ENCODE measurements around the gene TMTC1.
"Not testable (repeated sequence)": the region's sequence is repeated elsewhere in the genome, so short reads cannot be mapped to it uniquely, and the experiment has no call there.

The TMTC1 gene

DNA sequence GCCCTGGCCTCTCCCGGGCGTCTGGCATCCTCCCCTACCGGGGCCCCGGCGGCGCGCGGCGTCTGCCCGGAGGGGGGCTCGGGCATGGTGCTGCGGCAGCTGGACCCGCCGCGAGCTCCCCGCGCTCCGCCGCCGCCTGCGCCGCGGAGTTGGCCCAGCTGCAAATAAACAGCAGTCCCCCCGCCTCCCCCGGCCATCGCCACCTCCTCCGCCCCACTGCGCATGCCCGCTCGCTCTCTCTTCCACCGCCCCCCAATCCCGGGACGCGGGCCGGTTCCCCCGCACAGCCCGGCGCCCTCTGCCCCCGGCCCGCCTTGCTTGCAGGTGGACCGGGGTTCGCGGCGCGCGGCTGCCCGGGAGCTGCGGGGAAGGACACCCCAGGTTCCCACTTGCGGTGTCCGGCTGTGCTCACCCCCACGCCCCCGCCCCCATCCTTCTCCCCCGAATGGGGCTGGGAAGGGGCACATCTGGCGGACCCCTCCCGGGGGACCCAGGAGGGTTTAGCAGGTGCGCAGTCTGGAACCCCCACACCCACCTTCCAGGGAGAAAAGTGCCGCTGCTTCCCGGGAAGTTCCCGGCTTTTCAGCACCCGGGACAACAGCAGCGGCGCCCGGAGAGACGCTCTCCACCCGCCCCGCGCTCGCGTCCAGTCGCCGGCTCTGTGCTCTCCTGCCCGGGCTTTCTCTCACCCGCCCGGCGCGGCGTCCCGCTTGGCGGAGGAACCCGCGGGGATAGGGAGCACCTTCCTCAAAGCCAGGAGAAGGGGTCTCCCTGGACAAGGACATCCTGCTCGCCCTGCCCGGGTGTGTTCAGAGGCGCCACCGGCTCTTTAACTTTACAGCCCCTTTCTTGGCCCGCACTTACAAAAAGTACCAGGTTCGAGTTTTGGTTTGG, at the start of gene TMTC1:
TMTC1 (minus strand) TSS at position 170 of the 894 bp plus-strand sequence. CDS start 191 bp downstream, outside the sequence.
- DNase-seq (ENCODE audit: low read depth, low spot score) = no peak

DNA sequence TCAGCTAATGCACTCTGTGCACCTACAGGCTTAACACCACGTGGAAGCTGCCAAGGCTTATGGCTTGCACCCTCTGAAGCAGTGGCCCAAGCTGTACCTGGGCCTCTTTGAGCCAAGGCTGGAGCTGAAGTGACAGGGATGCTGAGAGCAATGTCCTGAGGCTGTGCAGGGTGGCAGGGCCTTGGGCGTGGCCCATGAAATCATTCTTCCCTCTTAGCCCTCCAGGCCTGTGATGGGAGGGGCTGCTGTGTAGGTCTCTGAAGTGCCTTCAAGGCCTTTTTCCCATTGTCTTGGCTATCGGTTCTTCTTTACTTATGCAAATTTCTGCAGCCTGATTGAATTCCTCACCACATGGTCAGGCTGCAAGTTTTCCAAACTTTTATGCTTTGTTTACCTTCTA, 47.4 kb upstream of the TMTC1 start:
- DNase-seq (ENCODE audit: low read depth, low spot score) = no peak

DNA sequence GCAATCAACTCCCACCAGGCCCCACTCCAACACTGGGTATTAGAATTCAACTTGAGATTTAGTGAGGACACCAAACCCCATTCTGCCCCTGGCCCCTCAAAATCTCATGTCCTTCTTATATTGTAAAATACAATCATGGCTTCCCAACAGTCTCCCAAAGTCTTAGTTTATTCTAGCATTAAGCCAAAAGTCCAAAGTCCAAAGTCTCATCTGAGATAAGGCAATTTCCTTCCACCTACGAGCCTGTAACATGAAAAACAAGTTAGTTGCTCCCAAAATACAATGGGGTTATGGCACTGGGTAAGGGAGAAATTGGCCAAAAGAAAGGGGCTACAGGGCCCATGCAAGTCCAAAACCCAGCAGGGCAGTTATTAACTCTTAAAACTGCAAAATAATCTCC, 46.6 kb upstream of the TMTC1 start:
- DNase-seq (ENCODE audit: low read depth, low spot score) = no peak

- DNase-seq (ENCODE audit: low read depth, low spot score) = no peak
These were observed 35.3 kb upstream of the TMTC1 start for GRCh38 chr12:29818916-29819623.

DNA sequence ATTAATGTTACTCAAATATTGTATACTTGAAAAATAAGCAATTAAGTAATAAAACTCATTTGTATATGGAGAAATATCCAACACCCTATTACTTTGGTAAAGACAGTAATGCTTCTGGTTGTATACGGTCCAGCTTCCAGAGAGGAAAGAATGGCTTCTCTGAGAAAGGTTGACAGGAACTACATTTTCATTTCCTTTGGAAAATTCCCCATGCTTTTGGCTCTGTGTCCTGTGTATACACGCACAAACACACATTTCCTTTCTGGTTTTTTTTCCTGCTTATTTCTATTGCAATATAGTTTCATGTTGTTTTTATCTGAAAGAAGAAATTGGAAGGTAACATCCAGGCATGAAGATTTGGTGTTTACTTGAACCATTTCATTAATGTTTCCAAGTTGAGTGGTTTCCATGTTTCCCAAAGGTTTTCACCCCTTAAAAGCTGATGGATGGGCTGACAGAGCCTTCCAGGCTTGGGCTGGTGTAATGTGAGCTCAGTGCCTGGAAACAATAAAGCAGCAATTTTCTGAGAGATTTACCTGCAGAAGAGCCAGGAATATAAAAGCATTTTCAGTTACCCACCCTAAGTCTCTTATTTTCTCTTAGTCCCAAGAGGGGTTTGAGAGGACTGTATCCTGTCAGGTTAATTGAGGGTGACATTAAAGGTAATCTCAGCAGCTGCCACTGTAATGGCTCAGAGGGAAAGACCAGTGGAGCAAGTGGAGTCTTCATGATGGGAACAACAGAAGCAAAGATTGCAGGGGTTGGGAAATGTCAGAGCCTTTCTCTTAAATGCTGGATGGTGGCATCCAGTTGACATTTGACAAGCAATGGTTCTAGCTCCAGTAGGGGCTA, 33.4 kb upstream of the TMTC1 start:
- DNase-seq (ENCODE audit: low read depth, low spot score) = no peak

DNA sequence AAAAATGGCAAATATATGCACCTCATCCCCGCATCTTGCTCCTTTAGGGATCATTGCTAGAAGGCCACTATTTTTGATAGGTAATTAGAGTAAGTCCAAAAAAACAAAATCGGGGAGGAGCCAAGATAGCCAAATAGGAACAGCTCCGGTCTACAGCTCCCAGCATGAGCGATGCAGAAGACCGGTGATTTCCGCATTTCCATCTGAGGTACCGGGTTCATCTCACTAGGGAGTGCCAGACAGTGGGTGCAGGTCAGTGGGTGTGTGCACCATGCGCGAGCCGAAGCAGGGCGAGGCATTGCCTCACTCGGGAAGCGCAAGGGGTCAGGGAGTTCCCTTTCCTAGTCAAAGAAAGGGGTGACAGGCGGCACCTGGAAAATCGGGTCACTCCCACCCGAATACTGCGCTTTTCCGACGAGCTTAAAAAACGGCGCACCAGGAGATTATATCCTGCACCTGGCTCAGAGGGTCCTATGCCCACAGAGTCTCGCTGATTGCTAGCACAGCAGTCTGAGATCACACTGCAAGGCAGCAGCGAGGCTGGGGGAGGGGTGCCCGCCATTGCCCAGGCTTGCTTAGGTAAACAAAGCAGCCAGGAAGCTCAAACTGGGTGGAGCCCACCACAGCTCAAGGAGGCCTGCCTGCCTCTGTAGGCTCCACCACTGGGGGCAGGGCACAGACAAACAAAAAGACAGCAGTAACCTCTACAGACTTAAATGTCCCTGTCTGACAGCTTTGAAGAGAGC, 26.0 kb upstream of the TMTC1 start:
- not testable (repeated sequence) for DNase-seq (ENCODE audit: low read depth, low spot score)

- DNase-seq (ENCODE audit: low read depth, low spot score) = no peak
These were observed 23.4 kb upstream of the TMTC1 start for GRCh38 chr12:29807129-29807528.

DNA sequence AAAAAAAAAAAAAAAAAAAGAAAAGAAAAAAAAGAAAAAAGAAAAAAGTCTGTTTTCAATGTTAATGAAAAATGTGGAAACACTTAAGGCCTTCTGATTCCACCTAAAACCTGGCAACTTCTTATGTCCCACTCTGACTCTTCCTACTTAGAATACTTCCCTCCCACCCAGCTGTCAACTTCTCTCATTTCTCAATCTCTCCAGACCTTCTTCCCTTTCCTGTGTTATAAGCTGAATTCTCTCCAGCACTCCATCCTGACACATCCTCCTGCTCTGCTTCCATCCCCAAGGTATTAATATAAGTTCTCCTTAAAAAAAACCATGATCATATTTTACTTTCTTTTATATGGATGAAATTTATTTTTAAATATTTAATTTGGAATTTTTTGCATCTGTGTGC, 20.3 kb upstream of the TMTC1 start:
- DNase-seq (ENCODE audit: low read depth, low spot score) = no peak

GRCh38 chr12:29799591-29799990, 15.8 kb upstream of the TMTC1 start:
- DNase-seq (ENCODE audit: low read depth, low spot score) = no peak

GRCh38 chr12:29797565-29798355, 14.0 kb upstream of the TMTC1 start:
- no peak for DNase-seq (ENCODE audit: low read depth, low spot score)

DNA sequence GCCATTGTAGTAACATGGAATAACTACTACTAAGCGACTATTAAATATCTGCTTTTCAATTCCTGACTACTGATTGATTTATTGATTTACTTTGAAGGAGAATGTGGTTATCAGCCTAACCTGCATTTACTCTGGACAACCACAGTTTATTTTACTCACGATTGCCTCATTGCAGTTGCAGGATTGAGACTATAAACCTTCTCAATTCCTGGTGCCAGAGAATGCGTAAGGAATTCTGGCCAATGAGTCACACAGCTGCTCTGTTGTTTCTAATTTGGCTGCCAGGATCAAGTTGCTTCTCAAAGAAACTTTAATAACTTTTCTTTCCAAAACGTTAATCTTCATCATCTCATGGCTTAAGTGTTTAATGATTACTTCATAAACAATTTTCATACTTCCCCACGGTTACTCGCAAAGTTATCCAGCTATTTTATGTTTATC, 13.1 kb upstream of the TMTC1 start:
- no peak for DNase-seq (ENCODE audit: low read depth, low spot score)

GRCh38 chr12:29795715-29796114, 12.0 kb upstream of the TMTC1 start:
- DNase-seq (ENCODE audit: low read depth, low spot score) = no peak

- DNase-seq (ENCODE audit: low read depth, low spot score) = no peak
These were observed 11.1 kb upstream of the TMTC1 start for GRCh38 chr12:29794862-29795261.

DNA sequence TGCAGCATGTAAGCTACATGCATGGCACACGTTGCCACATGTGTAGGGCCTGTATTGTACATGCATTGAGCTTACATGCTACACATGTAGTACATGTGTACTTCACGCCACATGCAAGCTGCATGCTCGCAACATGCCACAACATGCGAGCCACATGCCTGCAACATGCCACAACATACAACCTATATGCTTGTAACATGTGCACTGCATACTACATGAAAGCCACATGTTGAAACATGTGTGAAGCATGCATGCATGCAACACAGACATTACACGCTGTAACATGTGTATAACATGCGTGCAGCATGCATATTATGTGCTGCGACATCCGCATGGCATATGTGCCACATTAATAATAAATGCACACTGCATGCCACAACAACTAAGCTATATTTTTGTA, 9.1 kb upstream of the TMTC1 start:
- no peak for DNase-seq (ENCODE audit: low read depth, low spot score)

DNA sequence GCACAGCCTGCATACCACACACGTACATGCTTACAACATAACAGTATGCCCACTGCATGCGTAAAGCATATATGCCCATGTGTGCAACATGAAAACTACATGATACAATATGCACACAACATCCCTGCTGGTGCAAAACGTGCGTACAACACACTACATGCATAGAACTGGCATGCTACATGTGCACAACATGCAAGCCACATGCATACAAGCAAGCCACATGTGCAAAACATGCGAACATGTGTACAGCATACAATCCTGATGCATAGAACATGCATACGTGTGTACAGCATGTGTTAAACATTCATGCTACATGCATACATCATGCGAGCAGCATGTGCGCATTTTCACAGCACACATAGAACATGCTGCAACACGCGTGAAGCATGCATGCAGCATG, 8.4 kb upstream of the TMTC1 start:
- no peak for DNase-seq (ENCODE audit: low read depth, low spot score)

DNA sequence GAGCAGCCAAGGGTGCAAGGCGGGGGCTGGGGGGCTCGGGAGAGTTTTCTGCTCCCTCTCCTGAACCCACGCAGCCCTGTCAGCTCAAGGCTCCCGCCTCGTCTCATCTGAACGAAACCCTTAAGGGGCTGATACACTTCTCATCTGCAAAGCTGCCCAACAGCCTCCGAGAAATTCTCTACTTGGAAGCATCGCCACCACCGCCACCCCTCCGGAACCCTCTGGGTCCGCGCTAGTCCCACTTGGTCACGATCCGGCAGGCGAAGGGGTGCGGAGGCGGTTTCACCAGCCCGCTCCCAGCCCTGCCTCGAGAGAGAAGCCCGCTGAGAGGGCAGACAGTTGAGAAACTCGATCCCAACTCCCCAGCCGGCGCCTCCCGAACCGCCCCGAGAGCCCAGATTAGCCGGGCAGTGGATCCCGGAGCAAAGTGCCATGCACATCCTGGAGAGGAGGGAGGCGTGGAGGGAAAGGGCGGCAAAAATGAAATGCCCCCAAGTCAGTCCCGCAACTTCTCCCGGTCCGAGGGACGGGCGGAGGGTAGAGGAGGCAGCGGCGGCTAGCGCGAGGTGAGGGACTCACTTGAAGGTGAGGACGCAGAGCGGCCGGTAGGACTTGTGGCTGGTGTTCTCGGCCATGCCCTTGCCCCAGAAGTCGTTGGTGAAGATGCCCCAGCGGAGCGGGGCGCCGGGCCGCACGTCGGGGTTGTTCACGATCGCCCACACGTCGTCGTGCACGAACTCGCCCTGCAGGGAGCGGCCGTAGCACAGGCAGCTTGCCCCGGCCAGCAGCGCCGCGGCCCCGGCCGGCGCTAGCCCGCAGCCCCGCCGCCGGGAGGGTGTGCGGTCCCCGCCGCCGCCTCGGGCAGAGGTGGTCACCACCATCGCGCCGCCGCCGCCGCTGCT, 620 bp downstream of the TMTC1 start:
- DNase-seq (ENCODE audit: low read depth, low spot score) = no peak

- DNase-seq (ENCODE audit: low read depth, low spot score) = no peak
These were observed 1.4 kb downstream of the TMTC1 start for GRCh38 chr12:29782285-29782870.

- DNase-seq (ENCODE audit: low read depth, low spot score) = no peak
These were observed 2.0 kb downstream of the TMTC1 start for GRCh38 chr12:29781705-29782266.

- DNase-seq (ENCODE audit: low read depth, low spot score) = no peak
These were observed 2.6 kb downstream of the TMTC1 start for GRCh38 chr12:29781188-29781587.
